Measurements from ENCODE around the gene CKAP5.
"Not testable (repeated sequence)": the region's sequence is repeated elsewhere in the genome, so short reads cannot be mapped to it uniquely, and the experiment has no call there.

Gene CKAP5

DNA sequence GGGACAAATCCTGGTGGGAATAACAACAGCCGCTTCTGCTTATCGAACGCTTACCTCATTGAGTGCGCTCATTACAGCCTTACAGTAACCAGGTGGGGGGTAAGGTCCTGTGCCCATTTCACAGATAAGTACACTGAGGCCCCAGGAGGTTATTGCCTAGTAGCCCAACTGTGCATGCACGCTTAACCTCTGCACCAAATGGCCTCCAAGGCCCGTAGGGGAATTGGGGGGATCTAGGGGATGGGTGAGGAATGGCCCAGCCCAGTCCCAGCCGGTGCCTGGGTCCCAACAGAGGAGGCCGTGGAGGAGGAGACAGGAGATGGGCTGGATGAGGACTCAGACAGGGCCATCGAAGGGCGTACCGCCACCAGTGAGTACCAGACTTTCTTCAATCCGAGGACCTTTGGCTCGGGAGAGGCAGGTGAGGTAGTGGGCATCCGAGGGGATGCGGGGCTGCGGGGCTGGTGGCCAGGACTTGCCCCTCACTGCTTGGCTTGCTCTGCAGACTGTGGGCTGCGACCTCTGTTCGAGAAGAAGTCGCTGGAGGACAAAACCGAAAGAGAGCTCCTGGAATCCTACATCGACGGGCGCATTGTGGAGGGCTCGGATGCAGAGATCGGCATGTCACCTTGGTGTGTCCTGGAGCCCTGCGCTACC, 119.7 kb downstream of the CKAP5 start:
- DNase-seq (ENCODE audit: low spot score): no peak

GRCh38 chr11:46725338-46726205, 120.5 kb downstream of the CKAP5 start:
- DNase-seq (ENCODE audit: low spot score): no peak

DNA sequence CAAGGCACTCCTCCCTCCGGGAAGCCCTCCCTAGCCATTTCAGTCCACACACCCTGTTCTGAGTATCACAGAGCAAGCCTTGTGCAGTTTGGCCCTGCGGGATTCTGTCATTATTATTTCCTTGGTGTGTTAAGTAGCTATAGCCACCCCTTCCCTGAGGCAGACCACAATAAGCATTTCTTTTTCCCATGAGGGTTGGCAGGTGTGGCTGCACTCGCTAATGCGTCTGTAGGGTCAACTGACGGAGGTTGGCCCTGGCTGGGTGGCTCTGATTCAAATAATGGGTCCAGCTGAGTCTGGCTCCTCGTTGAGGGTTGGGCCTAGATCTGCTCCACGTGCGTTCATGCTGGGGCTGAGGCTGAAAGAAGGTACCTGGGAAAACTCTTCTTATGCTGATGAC, 122.0 kb downstream of the CKAP5 start:
- DNase-seq (ENCODE audit: low spot score): no peak

DNA sequence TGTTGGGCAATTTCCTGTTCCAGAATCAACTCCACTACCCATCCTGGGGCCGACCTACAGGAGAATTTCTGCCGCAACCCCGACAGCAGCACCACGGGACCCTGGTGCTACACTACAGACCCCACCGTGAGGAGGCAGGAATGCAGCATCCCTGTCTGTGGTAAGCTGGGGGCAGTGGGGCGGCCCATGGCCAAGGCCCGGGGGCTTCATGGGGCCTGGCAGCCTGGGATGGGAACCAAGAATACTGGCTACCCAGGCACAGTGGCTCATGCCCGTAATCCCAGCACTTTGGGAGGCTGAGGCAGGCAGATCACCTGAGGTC, 122.8 kb downstream of the CKAP5 start:
- DNase-seq (ENCODE audit: low spot score): no peak

- no peak for DNase-seq (ENCODE audit: low spot score)
Observed at GRCh38 chr11:46722566-46723358, 123.3 kb downstream of the CKAP5 start.

DNA sequence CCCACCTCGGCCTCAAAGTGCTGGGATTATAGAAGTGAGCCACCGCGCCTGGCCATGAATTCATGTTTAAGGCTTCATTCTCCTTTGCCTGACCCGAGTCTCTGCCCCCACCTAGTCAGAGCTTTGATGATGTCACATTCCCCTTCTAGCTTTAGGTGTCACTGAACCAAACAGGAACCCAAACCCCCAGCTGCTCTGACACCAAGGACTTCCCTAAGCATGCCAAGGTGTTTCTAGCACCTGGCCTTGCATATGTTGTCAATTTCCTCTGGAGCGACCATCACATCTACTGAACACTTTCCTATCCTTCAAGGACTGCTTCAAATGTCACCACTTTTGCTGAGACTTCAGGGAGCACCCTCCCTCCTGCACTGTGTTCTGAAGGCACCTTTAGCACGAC, 124.8 kb downstream of the CKAP5 start:
- DNase-seq (ENCODE audit: low spot score): no peak

- DNase-seq (ENCODE audit: low spot score): no peak
Observed at GRCh38 chr11:46719543-46720218, 126.4 kb downstream of the CKAP5 start.

- no peak for DNase-seq (ENCODE audit: low spot score)
Observed at GRCh38 chr11:46719048-46719542, 127.0 kb downstream of the CKAP5 start, which contains the start of gene F2. F2 (plus strand) TSS chr11:46719213; CDS start chr11:46719236, 23 bp downstream.

GRCh38 chr11:46718155-46719019, 127.7 kb downstream of the CKAP5 start:
- DNase-seq (ENCODE audit: low spot score): no peak

DNA sequence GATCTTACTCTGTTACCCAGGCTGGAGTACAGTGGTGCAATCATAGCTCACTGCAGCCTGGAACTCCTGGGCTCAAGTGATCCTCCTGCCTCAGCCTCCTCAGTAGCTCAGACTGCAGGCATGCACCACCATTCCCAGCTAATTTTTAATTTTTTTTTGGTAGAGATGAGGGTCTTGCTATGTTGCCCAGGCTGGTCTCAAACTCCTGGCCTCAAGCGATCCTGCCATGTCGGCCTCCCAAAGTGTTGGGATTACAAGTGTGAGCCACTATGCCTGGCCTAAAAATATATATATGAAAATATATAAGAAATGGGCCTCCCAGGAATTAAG, 128.3 kb downstream of the CKAP5 start:
- not testable (repeated sequence) for DNase-seq (ENCODE audit: low spot score)

GRCh38 chr11:46712874-46713576, 133.1 kb downstream of the CKAP5 start:
- no peak for DNase-seq (ENCODE audit: low spot score)

DNA sequence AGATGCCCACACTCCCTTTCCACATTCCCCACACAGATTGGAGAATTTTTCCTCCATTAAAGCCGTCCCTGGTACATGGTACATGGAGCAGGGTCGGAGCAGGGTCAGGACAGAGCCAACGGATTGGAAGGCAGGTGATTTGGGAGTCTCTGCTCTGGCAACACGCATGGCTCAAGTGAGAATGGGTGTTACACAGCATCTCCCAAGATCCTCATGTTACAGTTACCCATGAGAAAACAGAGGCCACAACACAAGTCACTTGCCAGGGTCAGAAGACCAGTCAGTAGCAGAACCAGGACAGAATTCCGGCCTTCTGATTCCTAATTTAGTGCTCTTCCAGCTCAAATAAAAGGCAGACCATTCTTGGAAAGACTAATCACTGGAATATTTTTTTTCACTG, 134.8 kb downstream of the CKAP5 start:
- DNase-seq (ENCODE audit: low spot score): no peak

DNA sequence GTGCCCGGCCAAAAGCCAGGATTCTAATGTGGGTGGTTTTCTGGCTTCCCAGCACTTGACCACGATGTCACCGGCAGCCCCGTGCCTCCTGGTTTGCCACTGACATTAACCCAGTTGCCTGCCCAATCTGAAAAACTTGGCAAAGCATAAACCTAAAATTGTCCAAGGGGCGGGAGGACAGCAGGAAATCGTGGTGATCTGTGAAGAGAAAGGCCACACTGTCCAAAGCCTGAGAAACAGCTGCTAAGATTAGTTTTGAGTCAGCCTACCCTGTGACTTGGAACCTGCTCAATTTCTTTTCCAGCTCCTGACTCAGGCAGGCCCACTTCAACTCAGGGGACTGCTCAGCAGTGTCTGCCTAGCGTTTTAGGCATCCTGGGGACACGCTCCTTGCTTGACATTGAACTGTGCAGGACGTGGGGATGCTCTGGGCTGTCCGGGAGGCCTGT, 135.2 kb downstream of the CKAP5 start:
- DNase-seq (ENCODE audit: low spot score): no peak

GRCh38 chr11:46709351-46709750, 136.7 kb downstream of the CKAP5 start:
- DNase-seq (ENCODE audit: low spot score): not testable (repeated sequence)

GRCh38 chr11:46706886-46707285, 139.2 kb downstream of the CKAP5 start:
- no peak for DNase-seq (ENCODE audit: low spot score)

DNA sequence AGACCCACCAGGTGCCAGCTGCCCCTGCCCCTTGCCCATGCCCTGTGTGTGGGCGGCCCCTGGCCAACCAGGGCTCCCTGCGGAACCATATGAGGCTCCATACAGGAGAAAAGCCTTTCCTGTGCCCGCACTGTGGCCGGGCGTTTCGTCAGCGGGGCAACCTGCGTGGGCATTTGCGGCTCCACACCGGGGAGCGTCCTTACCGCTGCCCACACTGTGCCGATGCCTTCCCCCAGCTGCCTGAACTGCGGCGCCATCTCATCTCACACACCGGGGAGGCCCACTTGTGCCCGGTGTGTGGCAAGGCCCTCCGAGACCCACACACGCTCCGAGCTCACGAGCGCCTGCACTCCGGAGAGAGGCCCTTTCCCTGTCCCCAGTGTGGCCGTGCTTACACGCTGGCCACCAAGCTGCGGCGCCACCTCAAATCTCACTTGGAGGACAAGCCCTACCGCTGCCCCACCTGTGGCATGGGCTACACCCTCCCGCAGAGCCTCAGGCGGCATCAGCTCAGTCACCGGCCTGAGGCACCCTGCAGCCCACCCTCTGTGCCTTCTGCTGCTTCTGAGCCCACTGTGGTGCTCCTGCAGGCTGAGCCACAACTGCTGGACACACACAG, 140.9 kb downstream of the CKAP5 start:
- DNase-seq (ENCODE audit: low spot score): no peak

- DNase-seq (ENCODE audit: low spot score): no peak
Observed at GRCh38 chr11:46701078-46701654, 144.9 kb downstream of the CKAP5 start.

DNA sequence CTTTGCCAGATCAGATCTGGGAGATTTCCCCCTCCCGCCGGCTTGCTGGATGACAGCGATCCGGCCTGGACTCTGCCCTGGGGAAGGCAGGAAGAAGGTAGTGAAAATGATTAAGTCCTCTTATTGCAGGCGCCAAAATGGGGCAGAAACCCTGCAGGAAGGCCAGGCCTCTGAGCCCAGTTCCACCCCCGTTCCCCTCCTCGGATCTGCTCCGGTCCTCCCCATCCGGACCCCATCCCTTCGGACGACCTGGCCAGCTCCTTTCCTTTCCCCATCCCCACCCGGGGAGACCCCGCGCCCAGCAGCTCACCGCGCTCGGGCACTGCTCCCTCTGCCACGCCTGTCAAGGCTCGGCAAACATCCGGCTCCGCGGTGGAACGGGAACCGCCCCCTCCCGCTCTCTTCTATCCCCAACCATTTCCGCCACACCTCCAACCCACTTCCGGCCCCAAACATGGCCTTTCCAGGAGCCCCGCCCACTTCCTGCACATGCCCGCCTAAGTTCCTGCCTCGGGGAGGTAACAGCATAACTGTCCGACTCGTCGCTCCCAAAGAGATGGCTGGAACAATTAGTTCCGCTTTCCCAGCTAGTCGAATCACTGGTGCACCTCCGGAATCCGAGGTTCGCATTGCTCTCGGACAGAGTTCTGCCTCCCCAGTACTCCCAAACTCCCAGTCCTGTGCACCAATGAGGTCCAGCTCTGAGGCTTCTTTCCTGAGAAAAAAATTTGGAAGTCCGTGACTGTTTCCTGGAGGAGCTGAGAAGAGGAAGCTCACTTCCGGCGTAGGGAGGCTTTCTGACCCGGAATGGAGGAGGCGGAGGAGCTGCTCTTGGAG, 145.6 kb downstream of the CKAP5 start, which contains the start of the genes ARHGAP1 and ZNF408:
ARHGAP1 (minus strand) TSS at position 379 of the 837 bp plus-strand sequence. CDS start 4,512 bp downstream, outside the sequence.
ZNF408 (plus strand) TSS at position 791 of the 837 bp plus-strand sequence; CDS start at position 808, 17 bp downstream.
- DNase-seq (ENCODE audit: low spot score): peak; percentile 99

All from CD4-positive, alpha-beta T cell treated with Interleukin-6 at 100 ng/mL for 8 hours (primary cell).